Activated T-helper 2 cell treated with anti-CD3 and anti-CD28 coated beads, Interferon-gamma antibody, Interleukin-2, Interleukin-4, amounts not matched to agents 10 μg/mL and 5 μg/mL and 100 μg/mL, durations not matched to agents 14 hours and 24 hours and 36 hours (primary cell): Measurements from ENCODE around the gene ANO7. TPM values are rescaled to one million over a fixed set of nuclear protein-coding genes. Genes with fewer than 3 reads are reported as not detected.

ENCODE experiments used
- DNase-seq: peaks from one replicate; pipeline ENCODE4 v3.0.0; 2021; ENCODE audit warnings: low spot score
- H3K27ac Mint-ChIP-seq: one replicate; pipeline ENCODE4 v1.8.0; 2021; ENCODE audit warnings: mixed read lengths
- H3K27me3 Mint-ChIP-seq: one replicate; pipeline ENCODE4 v1.8.0; 2021; ENCODE audit warnings: low read depth, mixed read lengths
- H3K36me3 Mint-ChIP-seq: one replicate; pipeline ENCODE4 v1.8.0; 2021; ENCODE audit warnings: low read depth, mixed read lengths
- H3K4me1 Mint-ChIP-seq: one replicate; pipeline ENCODE4 v1.8.0; 2021; ENCODE audit warnings: low read depth, mixed read lengths
- H3K4me3 Mint-ChIP-seq: one replicate; pipeline ENCODE4 v1.8.0; 2021; ENCODE audit warnings: low read depth, mild to moderate bottlenecking, moderate library complexity, mixed read lengths
- H3K9me3 Mint-ChIP-seq: one replicate; pipeline ENCODE4 v1.8.0; 2021; ENCODE audit warnings: mixed read lengths
- intact Hi-C: fragments of 100-400 bp; cut with micrococcal nuclease; formaldehyde crosslinking; loops from one replicate; pipeline ENCODE4 v1.15.1; 2023
- total RNA-seq: library from RNA; stranded (reverse); gene quantifications from 2 replicates; pipeline ENCODE4 v1.2.3, GENCODE V29; 2022

ANO7 gene
- total RNA-seq, 1 donor from 2014 or later: 4.3 TPM

DNA sequence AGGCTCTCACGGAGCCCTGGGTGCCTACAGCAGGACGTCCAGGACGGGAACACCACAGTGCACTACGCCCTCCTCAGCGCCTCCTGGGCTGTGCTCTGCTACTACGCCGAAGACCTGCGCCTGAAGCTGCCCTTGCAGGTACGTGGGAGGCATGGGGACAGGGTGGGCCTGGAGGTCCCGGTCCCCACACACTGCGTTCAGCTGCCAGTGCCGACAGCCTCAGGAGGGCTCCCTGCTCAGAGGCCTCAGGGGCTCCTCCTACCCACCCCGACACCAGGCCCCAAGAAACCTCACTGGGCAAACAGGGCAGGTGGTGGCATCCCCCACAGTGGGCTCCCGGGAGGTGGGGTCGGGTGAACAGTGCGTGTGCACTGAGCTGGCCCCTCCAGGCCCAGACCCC is 10.8 kb downstream of the ANO7 start:
- intact Hi-C loops: no loop called here

DNA sequence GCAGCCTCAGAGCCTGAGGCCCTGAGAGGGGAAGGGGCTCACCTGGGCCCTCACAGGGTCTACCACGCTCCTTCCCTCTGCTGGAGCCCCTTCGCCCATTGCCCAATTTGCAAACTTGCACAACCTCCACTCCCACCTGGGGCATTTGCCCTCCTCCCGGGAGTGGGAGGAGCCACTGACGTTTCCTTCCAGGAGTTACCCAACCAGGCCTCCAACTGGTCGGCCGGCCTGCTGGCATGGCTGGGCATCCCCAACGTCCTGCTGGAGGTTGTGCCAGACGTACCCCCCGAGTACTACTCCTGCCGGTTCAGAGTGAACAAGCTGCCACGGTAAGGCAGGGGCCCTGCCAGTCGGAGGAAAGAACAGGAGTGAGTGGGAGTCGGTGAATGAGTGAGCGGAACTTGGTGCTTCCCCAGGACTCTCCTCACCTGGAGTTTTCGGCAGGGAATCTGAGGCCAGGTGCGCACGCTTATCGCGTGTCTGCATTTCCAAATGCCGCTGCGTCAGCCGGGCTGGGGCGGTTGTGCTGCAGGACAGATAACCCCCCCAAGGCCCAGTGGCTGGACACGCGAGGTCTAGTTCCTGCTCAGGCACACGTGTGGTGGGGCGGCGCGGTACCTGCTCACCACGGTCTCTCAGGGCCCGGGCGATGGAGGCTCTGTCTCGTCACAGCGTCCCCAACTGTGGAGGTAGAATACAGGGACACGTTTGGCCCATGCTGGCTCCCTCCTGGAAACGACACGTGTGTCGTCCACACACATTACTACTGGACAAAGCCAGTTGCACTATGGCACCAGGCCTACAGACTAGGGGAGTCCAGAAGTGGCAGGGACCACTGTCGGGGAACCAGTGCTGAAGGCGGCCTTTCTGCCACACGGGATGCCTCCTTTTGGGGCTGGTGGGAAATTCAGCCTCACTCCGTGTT is 11.7 kb downstream of the ANO7 start:
- H3K36me3 Mint-ChIP-seq: no peaks in the 10 kb centered on the region
- H3K4me1 Mint-ChIP-seq: no peaks in the 10 kb centered on the region
- no peak for DNase-seq
- no peaks in the 10 kb centered on the region for H3K9me3 Mint-ChIP-seq
- no peaks in the 10 kb centered on the region for H3K27me3 Mint-ChIP-seq
- intact Hi-C loops: no loop called here
- no peak overlapping the region for H3K27ac Mint-ChIP-seq
- no peak overlapping the region for H3K4me3 Mint-ChIP-seq

More for the DNA sequence above, 10.8 kb downstream of the ANO7 start:
- Mint-ChIP-seq H3K9me3 (no peaks in the 10 kb centered on the region), H3K36me3 (no peaks in the 10 kb centered on the region), H3K27me3 (no peaks in the 10 kb centered on the region), H3K4me3 (no peak overlapping the region), H3K27ac (no peak overlapping the region), H3K4me1 (no peaks in the 10 kb centered on the region)
- DNase-seq: no peak

DNA sequence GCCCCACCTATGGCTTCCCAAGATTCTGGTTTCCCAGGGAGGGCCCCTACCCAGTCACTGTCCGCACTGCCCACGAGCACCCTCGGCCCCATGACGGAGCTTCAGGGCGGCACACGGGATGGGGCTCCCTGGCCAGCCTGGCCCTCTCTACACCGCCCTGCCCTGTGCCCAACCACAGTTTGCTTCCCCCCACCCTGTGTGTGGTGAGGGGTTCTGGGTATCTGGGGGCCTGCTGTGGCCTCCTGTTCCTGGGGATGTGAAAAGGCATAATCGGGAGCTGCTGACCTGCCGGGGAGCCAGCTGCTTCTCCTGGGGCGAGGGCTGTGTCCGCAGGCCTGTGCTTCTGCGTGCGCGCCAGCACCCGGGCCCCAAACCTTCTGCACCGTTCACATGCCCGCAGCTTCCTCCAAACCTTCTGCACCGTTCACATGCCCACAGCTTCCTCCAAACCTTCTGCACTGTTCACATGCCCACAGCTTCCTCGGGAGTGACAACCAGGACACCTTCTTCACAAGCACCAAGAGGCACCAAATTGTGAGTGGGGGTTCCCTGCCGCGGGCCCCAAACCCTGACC is 12.4 kb downstream of the ANO7 start:
- H3K27ac Mint-ChIP-seq: no peak overlapping the region
- H3K4me3 Mint-ChIP-seq: no peak overlapping the region
- H3K27me3 Mint-ChIP-seq: no peaks in the 10 kb centered on the region
- no peaks in the 10 kb centered on the region for H3K4me1 Mint-ChIP-seq
- no peaks in the 10 kb centered on the region for H3K36me3 Mint-ChIP-seq
- no peaks in the 10 kb centered on the region for H3K9me3 Mint-ChIP-seq
- intact Hi-C loops: no loop called here
- no peak for DNase-seq

DNA sequence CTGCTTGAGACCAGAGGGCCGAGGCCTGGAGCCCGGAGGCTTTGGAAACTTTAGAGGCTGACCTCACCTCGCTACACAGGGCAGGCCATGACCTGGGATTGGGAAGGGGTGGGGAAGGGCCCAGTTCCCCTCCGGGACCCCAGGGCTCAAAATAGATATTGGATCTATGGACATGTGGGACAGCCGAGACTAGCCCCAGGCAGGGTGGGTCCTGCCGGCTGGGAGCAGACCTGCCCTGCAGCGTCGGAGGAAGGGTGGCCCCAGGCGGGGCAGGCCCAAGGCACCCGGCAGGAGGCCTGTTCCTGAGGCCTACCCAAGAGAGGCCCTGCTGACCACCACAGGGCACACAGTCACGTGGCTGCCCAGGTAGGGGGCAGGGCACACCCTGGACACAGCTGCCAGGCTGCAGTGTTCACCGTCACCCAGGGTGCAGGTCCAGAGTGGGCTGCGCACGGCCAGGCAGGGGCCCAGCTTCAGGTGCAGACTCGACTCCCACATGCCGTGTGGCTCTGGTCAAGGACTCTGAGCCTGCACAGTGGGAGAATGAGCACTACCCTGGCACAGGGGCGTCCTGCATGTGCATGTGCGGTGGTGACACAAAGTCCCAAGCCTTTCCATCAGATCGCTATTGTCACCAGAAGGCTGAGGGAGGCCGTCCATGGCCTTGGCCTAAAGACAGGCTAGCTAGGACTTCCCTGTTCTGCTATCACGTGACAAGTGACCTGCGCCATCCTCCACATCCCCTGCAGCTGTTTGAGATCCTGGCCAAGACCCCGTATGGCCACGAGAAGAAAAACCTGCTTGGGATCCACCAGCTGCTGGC is 13.2 kb downstream of the ANO7 start:
- Mint-ChIP-seq H3K27ac (no peak overlapping the region), H3K27me3 (no peaks in the 10 kb centered on the region)
- intact Hi-C loops: no loop called here

DNA sequence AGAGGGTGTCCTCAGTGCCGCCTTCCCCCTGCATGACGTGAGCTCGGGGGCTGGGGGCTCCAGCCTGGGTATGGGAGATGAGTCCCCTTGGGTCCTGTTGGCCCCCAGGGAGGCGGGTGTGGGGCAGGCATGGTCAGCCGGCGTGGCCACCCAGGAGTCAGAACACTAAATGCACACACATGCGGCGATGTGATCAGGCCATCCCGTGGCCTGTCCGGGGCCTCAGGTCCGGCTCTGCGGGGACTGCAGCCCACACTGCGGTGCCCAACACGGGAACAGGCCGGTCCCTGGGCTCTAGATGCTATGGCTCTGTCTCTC is 13.8 kb downstream of the ANO7 start:
- H3K36me3 Mint-ChIP-seq: no peaks in the 10 kb centered on the region
- H3K27ac Mint-ChIP-seq: no peak overlapping the region
- DNase-seq: no peak
- H3K27me3 Mint-ChIP-seq: no peaks in the 10 kb centered on the region
- H3K9me3 Mint-ChIP-seq: no peaks in the 10 kb centered on the region
- intact Hi-C loops: no loop called here
- H3K4me3 Mint-ChIP-seq: no peak overlapping the region
- H3K4me1 Mint-ChIP-seq: no peaks in the 10 kb centered on the region

More for the DNA sequence above, 13.2 kb downstream of the ANO7 start:
- Mint-ChIP-seq H3K4me3 (no peak overlapping the region), H3K4me1 (no peaks in the 10 kb centered on the region), H3K36me3 (no peaks in the 10 kb centered on the region), H3K9me3 (no peaks in the 10 kb centered on the region)
- DNase-seq: no peak

DNA sequence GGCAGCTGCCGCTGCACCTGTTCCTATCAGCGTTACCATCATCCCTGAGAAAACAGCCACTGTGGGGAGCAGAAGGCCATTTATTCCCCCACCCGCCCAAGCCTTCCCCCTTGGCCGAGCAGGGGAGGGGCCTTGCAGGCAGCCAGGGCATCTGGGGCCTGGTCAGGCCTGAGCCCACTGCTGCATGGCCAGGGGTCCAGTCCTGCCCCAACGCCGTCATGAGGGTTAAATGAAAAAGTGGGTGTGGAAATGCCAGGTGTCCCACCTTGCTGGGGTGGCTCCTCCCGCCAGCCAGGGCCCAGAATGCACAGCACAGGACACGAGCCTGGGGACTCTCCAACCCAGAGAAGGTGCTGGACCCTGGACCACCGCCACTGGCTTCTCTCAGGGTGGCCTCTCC is 14.2 kb downstream of the ANO7 start:
- Mint-ChIP-seq H3K4me3 (no peak overlapping the region), H3K4me1 (no peaks in the 10 kb centered on the region), H3K9me3 (no peaks in the 10 kb centered on the region), H3K27me3 (no peaks in the 10 kb centered on the region), H3K27ac (no peak overlapping the region), H3K36me3 (no peaks in the 10 kb centered on the region)
- no peak for DNase-seq
- intact Hi-C loops: no loop called here

DNA sequence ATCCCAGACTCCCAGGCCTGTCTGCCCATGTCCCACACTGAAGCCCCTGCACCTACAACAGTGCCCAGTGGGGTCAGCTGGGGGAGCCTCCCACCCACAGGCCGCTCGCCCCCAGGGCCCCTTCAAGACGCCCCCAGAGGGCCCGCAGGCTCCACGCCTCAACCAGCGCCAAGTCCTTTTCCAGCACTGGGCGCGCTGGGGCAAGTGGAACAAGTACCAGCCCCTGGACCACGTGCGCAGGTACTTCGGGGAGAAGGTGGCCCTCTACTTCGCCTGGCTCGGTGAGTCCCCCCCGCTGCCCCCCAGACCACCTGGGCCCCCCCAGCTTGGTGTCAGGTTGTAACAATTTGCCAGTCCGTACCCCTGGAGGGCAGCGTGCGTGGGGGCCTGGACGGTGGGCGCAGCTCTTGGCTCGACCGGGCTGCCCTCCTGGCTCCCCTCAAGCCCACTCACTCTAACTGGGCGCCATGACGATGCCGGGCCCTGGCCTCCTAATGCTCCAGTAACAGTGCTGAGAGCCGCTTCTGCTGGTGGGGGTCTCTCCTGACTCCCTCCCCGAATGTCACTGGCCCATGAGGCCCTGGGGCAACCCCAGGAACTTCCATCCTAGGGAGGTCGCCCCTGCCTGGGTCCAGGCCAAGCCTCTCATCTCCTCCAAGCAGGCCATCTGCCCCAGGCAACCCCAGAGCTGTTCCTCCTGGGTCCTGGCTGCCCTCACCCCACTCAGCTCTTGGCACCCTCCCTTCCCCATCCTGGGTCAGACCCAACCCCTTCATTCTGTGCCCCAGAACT is 14.9 kb downstream of the ANO7 start:
- Mint-ChIP-seq H3K4me3 (no peak overlapping the region), H3K36me3 (no peaks in the 10 kb centered on the region), H3K27ac (no peak overlapping the region), H3K9me3 (no peaks in the 10 kb centered on the region), H3K27me3 (no peaks in the 10 kb centered on the region), H3K4me1 (no peaks in the 10 kb centered on the region)
- intact Hi-C loops: no loop called here
- DNase-seq: no peak

DNA sequence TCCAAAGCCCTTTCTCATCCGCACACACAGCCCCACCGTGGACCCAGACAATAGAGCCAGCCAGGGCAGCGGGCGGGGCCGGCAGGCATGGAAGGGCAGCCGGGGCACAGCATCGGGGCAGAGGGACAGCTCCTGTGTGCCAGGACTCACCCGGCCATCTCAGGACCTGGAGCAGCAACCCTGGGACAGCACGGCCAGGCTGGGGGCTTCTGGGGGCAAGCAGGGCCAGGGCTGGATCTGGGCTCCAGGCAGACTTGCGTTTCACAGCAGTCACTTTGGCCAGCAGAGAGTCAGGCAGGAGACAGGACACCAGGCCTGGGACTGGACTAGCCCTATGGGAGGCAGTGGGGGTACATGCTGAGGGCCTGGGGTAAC is 15.5 kb downstream of the ANO7 start:
- Mint-ChIP-seq H3K4me1 (no peaks in the 10 kb centered on the region), H3K4me3 (no peak overlapping the region), H3K27me3 (no peaks in the 10 kb centered on the region), H3K36me3 (no peaks in the 10 kb centered on the region), H3K9me3 (no peaks in the 10 kb centered on the region), H3K27ac (no peak overlapping the region)
- intact Hi-C loops: no loop called here
- DNase-seq: no peak

DNA sequence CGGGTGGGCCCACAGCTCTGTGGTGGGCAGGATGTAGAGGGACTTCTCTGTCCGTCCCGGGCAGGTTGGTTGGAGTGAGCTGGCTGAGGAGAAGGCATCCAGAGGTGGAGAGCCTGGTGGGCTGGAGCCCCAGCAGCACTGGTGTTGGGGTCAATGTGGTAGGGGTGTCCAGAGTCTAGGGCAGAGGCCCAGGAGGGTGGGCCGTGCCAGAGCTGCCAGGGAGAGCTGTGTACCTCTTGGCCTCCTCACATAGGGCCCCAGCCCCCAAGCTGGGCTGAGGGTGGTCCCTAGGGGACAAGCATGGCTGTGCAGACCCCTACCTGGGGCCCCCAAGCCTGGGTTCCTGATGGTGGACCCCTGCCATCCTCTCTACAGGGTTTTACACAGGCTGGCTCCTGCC is 16.0 kb downstream of the ANO7 start:
- no peak for DNase-seq
- Mint-ChIP-seq H3K4me1 (no peaks in the 10 kb centered on the region), H3K27ac (no peak overlapping the region), H3K36me3 (no peaks in the 10 kb centered on the region), H3K9me3 (no peaks in the 10 kb centered on the region), H3K4me3 (no peak overlapping the region), H3K27me3 (no peaks in the 10 kb centered on the region)
- intact Hi-C loops: no loop called here

DNA sequence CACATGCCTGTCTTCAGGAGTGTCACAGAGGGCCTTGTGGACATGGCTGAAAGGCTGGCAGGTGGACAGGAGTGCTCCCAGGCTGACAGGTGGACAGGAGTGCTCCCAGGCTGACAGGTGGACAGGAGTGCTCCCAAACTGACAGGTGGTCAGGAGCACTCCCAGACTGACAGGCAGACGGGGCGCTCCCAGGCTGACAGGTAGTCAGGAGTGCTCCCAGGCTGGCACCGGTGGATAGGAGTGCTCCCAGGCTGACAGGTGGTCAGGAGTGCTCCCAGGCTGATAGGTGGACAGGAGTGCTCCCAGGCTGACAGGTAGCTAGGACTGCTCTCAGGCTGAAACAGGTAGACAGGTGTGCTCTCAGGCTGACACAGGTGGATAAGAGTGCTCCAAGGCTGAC is 16.6 kb downstream of the ANO7 start:
- no peaks in the 10 kb centered on the region for H3K9me3 Mint-ChIP-seq
- H3K4me3 Mint-ChIP-seq: no peak overlapping the region
- intact Hi-C loops: no loop called here
- H3K36me3 Mint-ChIP-seq: no peaks in the 10 kb centered on the region
- no peaks in the 10 kb centered on the region for H3K27me3 Mint-ChIP-seq
- no peaks in the 10 kb centered on the region for H3K4me1 Mint-ChIP-seq
- H3K27ac Mint-ChIP-seq: no peak overlapping the region
- no peak for DNase-seq

DNA sequence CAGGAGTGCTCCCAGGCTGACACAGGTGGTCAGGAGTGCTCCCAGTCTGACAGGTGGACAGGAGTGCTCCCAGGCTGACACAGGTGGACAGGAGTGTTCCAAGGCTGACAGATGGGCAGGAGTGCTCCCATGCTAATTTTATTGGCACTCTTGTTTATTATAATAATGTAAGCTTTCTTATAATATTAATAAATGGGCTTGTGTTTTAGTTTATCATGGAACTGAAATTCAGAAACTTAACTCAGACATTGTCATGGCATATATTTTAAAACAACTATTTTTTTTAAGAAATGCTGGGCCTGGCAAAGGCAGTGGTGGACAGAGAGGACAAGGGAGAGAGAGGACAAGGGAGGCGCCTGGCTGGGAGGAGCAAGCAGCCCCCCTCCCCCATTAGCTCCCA is 18.7 kb downstream of the ANO7 start:
- Mint-ChIP-seq H3K4me1 (no peaks in the 10 kb centered on the region), H3K27ac (no peak overlapping the region), H3K9me3 (no peaks in the 10 kb centered on the region), H3K4me3 (no peak overlapping the region), H3K36me3 (no peaks in the 10 kb centered on the region), H3K27me3 (no peaks in the 10 kb centered on the region)
- intact Hi-C loops: no loop called here
- DNase-seq: no peak

DNA sequence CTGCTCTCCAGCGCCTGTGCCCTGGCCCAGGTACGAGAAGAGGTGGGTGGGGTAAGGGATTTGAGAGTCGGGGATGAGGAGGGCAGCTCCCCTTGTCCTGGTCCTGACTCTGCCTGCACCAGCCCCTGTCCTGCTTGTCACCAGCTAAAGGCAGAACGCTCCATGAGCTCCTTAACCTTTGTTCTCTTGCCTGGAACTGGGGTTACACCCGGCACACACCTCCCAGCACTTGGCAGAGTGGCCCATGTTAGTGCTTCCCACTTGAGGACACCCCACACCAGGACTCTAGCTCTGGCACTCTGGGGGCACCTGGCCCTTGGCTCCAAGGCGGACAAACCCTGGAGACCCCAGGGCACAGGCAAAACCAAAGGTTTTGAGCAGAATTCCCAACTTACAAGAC is 19.2 kb downstream of the ANO7 start:
- no peaks in the 10 kb centered on the region for H3K36me3 Mint-ChIP-seq
- intact Hi-C loops: no loop called here
- H3K4me3 Mint-ChIP-seq: no peak overlapping the region
- no peak for DNase-seq
- H3K27me3 Mint-ChIP-seq: no peaks in the 10 kb centered on the region
- no peaks in the 10 kb centered on the region for H3K9me3 Mint-ChIP-seq
- no peak overlapping the region for H3K27ac Mint-ChIP-seq
- H3K4me1 Mint-ChIP-seq: no peaks in the 10 kb centered on the region
